OCI-LY7 (cell line): Measurements from ENCODE around the gene C2orf81. TPM values are rescaled to one million over a fixed set of nuclear protein-coding genes. Genes with fewer than 3 reads are reported as not detected.

Experiments
- BruUV-seq: library from RNA; stranded (reverse); fragments of 400-500 nt; replicated peaks from 2 replicates; lab custom pipeline; 2021; lab: Mats Ljungman, UMichigan
- CTCF ChIA-PET: fragments of 300-600 bp; sonication (Branson Sonifier 250); formaldehyde crosslinking; loops from one replicate; lab custom pipeline; 2022; ENCODE audit warnings: antibody characterized with exemption; ENCODE audit not compliant: unreplicated experiment; lab: Charles Lee
- POLR2A ChIA-PET: fragments of 300-600 bp; sonication (Branson Sonifier 250); formaldehyde crosslinking; loops from one replicate; lab custom pipeline; 2022; ENCODE audit warnings: antibody characterized with exemption; lab: Charles Lee
- DNase-seq: peaks from one replicate; pipeline ENCODE4 v3.0.0-alpha.2; 2015; ENCODE audit warnings: low spot score
- H2AFZ ChIP-seq: fragments of 200-600 bp; sonication (generic), shearing (Covaris generic); 2 replicates; pipeline ENCODE4 v1.6.1; 2014; ENCODE audit warnings: mild to moderate bottlenecking, antibody characterized with exemption, low read length, moderate library complexity
- H3K27ac ChIP-seq: fragments of 200-600 bp; sonication (generic); 2 replicates; pipeline ENCODE4 v1.5.1; 2014; ENCODE audit warnings: mixed run types, low read depth, mild to moderate bottlenecking, moderate library complexity, low read length, inconsistent platforms; ENCODE audit not compliant: poor library complexity, severe bottlenecking
- H3K36me3 ChIP-seq: fragments of 200-600 bp; sonication (generic); 2 replicates; pipeline ENCODE4 v1.6.1; 2014; ENCODE audit warnings: mild to moderate bottlenecking, antibody characterized with exemption, low read length, moderate library complexity, mixed read lengths; ENCODE audit not compliant: insufficient read depth
- H3K4me1 ChIP-seq: fragments of 200-600 bp; sonication (generic); 2 replicates; pipeline ENCODE4 v1.5.1; 2014; ENCODE audit warnings: mild to moderate bottlenecking, low read length; ENCODE audit not compliant: insufficient read depth, poor library complexity, severe bottlenecking
- H3K4me2 ChIP-seq: fragments of 200-600 bp; sonication (generic); 2 replicates; pipeline ENCODE4 v1.6.1; 2014; ENCODE audit warnings: mild to moderate bottlenecking, low read length
- H3K4me3 ChIP-seq: fragments of 200-600 bp; sonication (generic); 2 replicates; pipeline ENCODE4 v1.5.1; 2014; ENCODE audit warnings: mild to moderate bottlenecking, low read depth, low read length; ENCODE audit not compliant: poor library complexity, severe bottlenecking
- H3K79me2 ChIP-seq: fragments of 200-600 bp; sonication (generic); 2 replicates; pipeline ENCODE4 v1.6.1; 2016; ENCODE audit warnings: low read depth, mild to moderate bottlenecking, low read length, moderate library complexity, mixed read lengths; ENCODE audit not compliant: insufficient read depth
- H3K9me2 ChIP-seq: fragments of 200-600 bp; sonication (generic); 2 replicates; pipeline ENCODE4 v1.6.1; 2016; ENCODE audit warnings: mild to moderate bottlenecking, low read length, mixed read lengths; ENCODE audit not compliant: insufficient read depth
- H3K9me3 ChIP-seq: fragments of 200-600 bp; sonication (generic); 2 replicates; pipeline ENCODE4 v1.6.1; 2014; ENCODE audit warnings: mild to moderate bottlenecking, mixed run types, low read length, mixed read lengths
- H4K20me1 ChIP-seq: fragments of 200-600 bp; sonication (generic); 2 replicates; pipeline ENCODE4 v1.6.1; 2014; ENCODE audit warnings: mild to moderate bottlenecking, antibody characterized with exemption, low read length, moderate library complexity, mixed read lengths; ENCODE audit not compliant: insufficient read depth
- CTCF ChIP-seq: fragments of 200-600 bp; sonication (generic); conservative IDR thresholded peaks from 2 replicates; pipeline ENCODE4 v1.5.1; 2014; ENCODE audit warnings: mild to moderate bottlenecking, antibody characterized with exemption, low read length, moderate library complexity, mixed read lengths
- EZH2phosphoT487 ChIP-seq: fragments of 200-600 bp; sonication (generic); IDR thresholded peaks from 2 replicates; pipeline ENCODE4 v1.6.1; 2018; ENCODE audit warnings: low read depth, borderline replicate concordance, mild to moderate bottlenecking, mixed run types, antibody characterized with exemption, low read length, moderate library complexity, mixed read lengths
- intact Hi-C: fragments of 100-400 bp; cut with micrococcal nuclease; formaldehyde crosslinking; loops from one replicate; pipeline ENCODE4 v1.10.0; 2022; ENCODE audit not compliant: unreplicated experiment
- total RNA-seq, 2 experiments: library from RNA; depleted of rRNA in 1 of 2; stranded (reverse); fragments of >200 nt in 1 of 2; shearing (Covaris generic) in 1 of 2; gene quantifications; 2 replicates each; pipeline ENCODE4 v1.2.3, GENCODE V29; 2014 to 2022

C2orf81 gene
- total RNA-seq, 2 experiments from 2014 or later, result 3.2 to 22.5 TPM

GRCh38 chr2:74384051-74384450, 37.4 kb downstream of the C2orf81 start:
- peaks cover 22% of the 10 kb centered on the region; the same call in 1 of the 2 replicates for H3K36me3 ChIP-seq
- no peak for DNase-seq
- H3K4me3 ChIP-seq, result no peak overlapping the region
- H2AFZ ChIP-seq, result no peak overlapping the region
- no peak overlapping the region for H3K4me2 ChIP-seq
- CTCF ChIA-PET, result no interaction called here
- intact Hi-C loops, result no loop called here
- H3K9me2 ChIP-seq, result no peaks in the 10 kb centered on the region
- H4K20me1 ChIP-seq, result 0 out of 2 replicates have a peak, but pooled peaks cover 6% of the 10 kb centered on the region
- POLR2A ChIA-PET, result no interaction called here
- TF ChIP-seq CTCF (no peak), EZH2phosphoT487 (no peak)
- no peaks in the 10 kb centered on the region for H3K9me3 ChIP-seq
- H3K4me1 ChIP-seq, result peaks cover 9% of the 10 kb centered on the region
- no peaks in the 10 kb centered on the region; the same call in 1 of the 2 replicates for H3K79me2 ChIP-seq
- no TSS peak for BruUV-seq
- no peak overlapping the region for H3K27ac ChIP-seq

DNA sequence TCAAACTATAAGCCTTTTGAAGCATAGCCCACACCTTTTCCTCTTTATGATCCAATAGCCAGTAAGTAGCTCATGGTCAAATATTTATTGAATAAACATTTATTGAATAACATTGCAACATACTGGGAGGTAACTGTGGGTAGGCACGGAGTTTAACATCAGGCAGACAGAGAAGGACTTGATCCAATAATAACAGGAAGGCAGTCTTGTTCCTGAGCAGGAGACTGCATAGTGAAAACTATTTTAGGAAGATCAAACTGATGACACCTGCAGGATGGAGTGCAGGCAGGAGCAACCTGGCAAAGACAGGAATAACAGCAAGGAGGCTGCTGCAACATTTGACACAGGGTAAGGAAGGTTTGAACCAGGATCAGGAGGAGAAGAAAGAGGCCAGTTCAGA, 38.2 kb downstream of the C2orf81 start:
- CTCF ChIA-PET, result no interaction called here
- no TSS peak for BruUV-seq
- POLR2A ChIA-PET, result interaction anchor here (0.5 kb wide), 1 partner anchor 480 kb away, joined by 7 read pairs; no protein-coding TSS in a partner anchor

More for the DNA sequence above, 38.2 kb downstream of the C2orf81 start:
- Histone ChIP-seq H2AFZ (no peak overlapping the region), H3K9me3 (no peaks in the 10 kb centered on the region), H3K4me2 (no peak overlapping the region), H3K36me3 (peaks cover 22% of the 10 kb centered on the region; the same call in 1 of the 2 replicates), H4K20me1 (0 out of 2 replicates have a peak, but pooled peaks cover 7% of the 10 kb centered on the region), H3K4me3 (no peak overlapping the region), H3K4me1 (peaks cover 9% of the 10 kb centered on the region), H3K9me2 (no peaks in the 10 kb centered on the region), H3K27ac (no peak overlapping the region), H3K79me2 (no peaks in the 10 kb centered on the region; the same call in 1 of the 2 replicates)
- intact Hi-C loops, result no loop called here
- TF ChIP-seq CTCF, result no peak
- TF ChIP-seq EZH2phosphoT487, result no peak
- DNase-seq, result no peak
